LNCaP clone FGC (cell line): ENCODE data around the gene PRICKLE4.

Source experiments
- DNase-seq: peaks from one replicate; pipeline ENCODE4 v3.0.0-alpha.2; 2011; ENCODE audit warnings: low read depth
- H3K4me3 ChIP-seq: 2 replicates; pipeline ENCODE4 v1.5.1; 2011; ENCODE audit warnings: mild to moderate bottlenecking, low read depth, low read length, control low read depth
- TF ChIP-seq, protein P1 (sequence below): IDR thresholded peaks from 2 replicates; pipeline ENCODE4 v1.5.1; 2012; ENCODE audit warnings: mild to moderate bottlenecking; ENCODE audit not compliant: control insufficient read depth, insufficient read depth; ENCODE audit errors: extremely low read depth

PRICKLE4 gene

DNA sequence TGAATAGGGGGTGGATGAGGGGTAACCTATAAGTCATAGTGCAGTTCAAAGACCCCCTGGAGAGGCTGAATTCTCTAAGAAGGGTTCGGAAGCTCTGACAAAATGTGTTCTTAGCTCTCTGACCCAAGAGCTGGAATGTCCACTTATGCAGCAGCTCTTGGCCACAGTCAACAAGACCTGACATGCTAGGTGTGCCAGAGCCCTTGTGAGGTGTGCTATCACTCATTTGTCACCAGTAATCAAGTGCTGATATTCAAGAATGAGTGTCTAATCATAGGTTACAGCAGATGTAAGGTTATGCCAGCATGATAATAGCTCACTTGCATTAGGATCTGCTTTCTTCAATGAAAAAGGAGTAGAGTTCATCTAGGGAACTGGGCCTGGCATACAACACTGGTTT, 35.0 kb downstream of the PRICKLE4 start:
- DNase-seq = no peak
- H3K4me3 ChIP-seq = no peak overlapping the region
- TF ChIP-seq, protein P1, sequence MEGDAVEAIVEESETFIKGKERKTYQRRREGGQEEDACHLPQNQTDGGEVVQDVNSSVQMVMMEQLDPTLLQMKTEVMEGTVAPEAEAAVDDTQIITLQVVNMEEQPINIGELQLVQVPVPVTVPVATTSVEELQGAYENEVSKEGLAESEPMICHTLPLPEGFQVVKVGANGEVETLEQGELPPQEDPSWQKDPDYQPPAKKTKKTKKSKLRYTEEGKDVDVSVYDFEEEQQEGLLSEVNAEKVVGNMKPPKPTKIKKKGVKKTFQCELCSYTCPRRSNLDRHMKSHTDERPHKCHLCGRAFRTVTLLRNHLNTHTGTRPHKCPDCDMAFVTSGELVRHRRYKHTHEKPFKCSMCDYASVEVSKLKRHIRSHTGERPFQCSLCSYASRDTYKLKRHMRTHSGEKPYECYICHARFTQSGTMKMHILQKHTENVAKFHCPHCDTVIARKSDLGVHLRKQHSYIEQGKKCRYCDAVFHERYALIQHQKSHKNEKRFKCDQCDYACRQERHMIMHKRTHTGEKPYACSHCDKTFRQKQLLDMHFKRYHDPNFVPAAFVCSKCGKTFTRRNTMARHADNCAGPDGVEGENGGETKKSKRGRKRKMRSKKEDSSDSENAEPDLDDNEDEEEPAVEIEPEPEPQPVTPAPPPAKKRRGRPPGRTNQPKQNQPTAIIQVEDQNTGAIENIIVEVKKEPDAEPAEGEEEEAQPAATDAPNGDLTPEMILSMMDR = no peak

DNA sequence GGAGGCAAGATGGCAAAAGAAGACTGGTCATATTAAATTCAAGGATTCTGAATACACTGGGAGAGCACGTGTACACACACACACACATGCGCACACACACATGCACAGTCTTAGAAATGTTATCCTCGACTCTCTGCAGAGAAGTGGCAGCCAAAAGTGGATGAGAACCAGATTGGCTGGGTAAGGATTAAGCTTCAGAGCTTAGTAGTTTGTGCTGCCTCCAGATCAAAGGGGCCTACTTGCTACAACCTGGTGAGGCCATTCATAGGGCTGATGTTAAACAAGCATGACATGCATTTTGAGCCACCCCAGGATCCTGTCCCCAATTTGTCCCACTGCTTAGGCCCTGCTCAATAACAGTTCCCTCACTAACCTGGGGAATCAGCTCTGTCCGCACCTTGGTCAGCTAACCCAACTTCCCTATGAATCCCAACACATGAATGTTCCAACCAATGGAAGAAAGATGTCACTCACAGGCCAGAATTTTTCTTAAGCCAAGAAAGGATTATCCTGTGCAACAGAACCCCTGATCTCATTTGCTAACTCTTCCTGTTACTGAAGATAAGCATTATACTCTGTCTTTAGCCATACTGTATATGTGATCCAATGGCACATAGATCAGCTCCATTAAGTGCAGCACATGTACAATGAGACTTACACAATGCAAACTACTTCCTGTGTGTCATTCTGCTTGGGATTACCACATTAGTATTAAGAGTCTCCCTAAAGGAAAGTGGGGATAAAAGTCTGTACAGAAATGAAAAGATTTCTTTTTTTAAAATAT, 37.9 kb downstream of the PRICKLE4 start:
- TF ChIP-seq, protein P1 = no peak
- no peak overlapping the region for H3K4me3 ChIP-seq
- DNase-seq = no peak

DNA sequence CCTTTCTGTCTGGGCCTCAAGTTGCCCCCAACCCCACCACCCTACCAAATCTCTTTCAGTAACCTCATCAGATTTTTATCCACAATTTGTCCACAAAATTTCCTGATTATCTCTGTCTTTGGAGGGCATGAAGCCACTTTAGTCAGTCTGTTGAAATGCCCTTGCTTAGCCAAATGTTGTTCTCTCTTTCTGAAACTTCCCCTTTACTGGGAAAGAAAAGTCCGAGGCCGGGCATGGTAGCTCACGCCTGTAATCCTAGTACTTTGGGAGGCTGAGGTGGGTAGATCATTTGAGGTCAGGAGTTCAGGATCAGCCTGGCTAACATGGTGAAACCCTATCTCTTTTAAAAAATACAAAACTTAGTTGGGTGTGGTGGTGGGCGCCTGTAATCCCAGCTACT, 40.7 kb downstream of the PRICKLE4 start:
- H3K4me3 ChIP-seq = no peak overlapping the region
- DNase-seq = no peak
- TF ChIP-seq, protein P1 = no peak

GRCh38 chr6:41822021-41822420, 41.4 kb downstream of the PRICKLE4 start:
- H3K4me3 ChIP-seq = no peak overlapping the region
- TF ChIP-seq, protein P1 = no peak
- no peak for DNase-seq

DNA sequence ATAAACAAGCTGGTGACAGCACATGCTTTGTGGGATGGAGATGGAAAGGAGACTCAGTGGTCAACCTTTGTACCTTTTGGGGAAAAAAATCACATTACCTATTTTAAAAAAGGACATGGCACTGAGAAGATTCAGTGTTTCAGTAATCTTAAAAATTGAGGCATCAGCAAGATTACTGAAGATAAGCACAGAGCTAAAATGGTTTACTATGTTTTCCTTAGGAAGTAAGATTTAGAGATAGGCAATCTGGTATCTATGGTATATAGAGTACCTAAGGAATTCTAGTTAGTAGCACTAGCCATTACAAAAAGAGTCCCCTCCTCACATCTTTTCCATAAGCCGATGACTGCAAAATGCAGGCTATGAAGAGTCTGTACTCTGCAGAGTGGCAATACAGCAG, 42.6 kb downstream of the PRICKLE4 start:
- TF ChIP-seq, protein P1 = no peak
- no peak overlapping the region for H3K4me3 ChIP-seq
- DNase-seq = no peak

- no peak overlapping the region for H3K4me3 ChIP-seq
- TF ChIP-seq, protein P1 = no peak
- DNase-seq = peak; percentile 85
Observed at GRCh38 chr6:41824571-41825569, 44.3 kb downstream of the PRICKLE4 start.
